GM12892 (cell line): ENCODE measurements around the gene ARPP21.

ENCODE experiments used
- DNase-seq: peaks from one replicate; pipeline ENCODE4 v3.0.0; 2011; ENCODE audit not compliant: insufficient read length
- FAIRE-seq: peaks from 2 replicates; lab custom pipeline; 2011; peaks lifted over from hg19 to GRCh38; lab: Jason Lieb, UNC
- POLR2A ChIP-seq: IDR thresholded peaks from 2 replicates; pipeline ENCODE4 v1.6.1; 2011; ENCODE audit warnings: low read depth, low read length, control low read depth
- POLR2AphosphoS5 ChIP-seq: IDR thresholded peaks from 2 replicates; pipeline ENCODE4 v1.6.1; 2011; ENCODE audit warnings: low read depth, low read length, control low read depth
- TAF1 ChIP-seq: IDR thresholded peaks from 2 replicates; pipeline ENCODE4 v1.6.1; 2011; ENCODE audit warnings: low read depth, mild to moderate bottlenecking, control low read depth, low read length, borderline replicate concordance

Gene ARPP21

DNA sequence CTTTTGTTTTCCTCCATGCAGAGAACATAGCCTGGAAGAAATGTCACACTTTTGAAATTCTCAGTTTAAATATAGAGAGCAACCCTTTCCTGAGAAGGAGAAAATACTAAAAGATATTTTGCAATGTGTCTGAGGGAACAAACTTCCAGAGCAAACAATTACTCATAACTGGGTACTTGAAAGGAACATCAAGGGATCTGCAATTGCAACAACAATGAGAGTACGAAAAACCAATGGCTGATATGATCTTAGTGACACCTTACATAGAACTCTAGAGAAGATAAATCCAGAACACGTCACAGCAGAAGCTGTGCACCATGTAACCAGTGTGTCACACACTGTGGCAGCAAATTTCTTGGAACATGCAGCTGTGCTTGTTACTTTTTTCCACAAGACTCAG, 14.6 kb upstream of the ARPP21 start:
- no peak for DNase-seq
- FAIRE-seq = no peak
- no peak for TF ChIP-seq TAF1
- TF ChIP-seq POLR2A = no peak
- TF ChIP-seq POLR2AphosphoS5 = no peak

DNA sequence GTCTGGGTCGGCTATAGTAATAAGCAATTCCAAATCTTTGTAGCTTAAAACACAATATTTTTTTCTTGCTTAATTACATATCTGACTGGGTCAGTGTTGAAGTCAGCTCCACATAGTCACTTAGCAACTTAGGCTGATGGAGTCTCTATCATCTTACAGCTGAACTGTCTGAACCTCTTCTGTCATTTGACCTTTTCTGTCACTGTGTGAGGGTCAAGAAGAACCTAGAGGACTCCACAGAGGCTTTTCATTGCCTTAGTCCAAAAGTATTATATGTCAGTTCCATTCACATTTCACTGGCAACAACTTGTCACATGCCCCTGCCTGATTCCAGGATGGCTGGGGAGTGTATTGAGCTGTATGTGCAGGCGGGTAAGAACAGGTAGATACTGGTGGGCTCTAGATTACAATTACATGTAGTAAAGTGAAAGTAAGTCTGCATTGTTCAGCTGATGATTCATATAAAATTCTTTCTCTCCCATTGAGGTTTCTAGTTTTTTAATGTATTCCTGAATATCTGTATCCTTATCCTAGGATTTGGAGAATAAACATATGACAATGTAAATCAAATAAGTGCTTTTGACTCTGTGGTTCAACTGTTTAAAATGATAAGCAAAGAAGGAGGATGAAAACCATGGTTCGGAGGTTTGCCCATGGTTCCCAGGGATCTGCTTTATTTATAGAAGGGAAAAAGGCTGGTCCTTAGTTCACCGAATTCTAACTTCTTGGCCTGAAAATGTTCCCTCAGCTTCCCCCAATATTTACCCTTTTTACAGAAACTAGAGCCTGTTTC, 5.8 kb upstream of the ARPP21 start:
- DNase-seq (no peak), FAIRE-seq (no peak)
- no peak for TF ChIP-seq TAF1
- no peak for TF ChIP-seq POLR2AphosphoS5
- no peak for TF ChIP-seq POLR2A

DNA sequence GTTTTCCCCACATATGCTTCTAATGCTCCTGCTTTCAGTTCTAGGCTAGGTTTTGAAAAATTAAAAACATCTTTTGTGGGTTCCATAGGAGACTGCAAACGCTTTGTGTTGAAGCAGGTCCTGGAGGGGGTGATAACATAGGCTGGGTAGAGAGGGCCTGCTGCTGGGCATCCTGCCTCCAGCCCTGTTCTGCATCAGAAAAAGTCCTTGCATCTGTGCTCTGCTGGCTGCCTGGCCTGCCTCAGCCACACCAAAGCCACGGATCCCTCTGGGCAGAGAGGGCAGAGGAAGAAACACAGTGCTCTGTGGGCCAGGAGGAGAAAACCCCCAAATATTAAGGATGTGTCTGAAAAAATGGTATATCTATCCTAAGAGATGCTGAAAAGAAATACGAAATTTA, 3.9 kb upstream of the ARPP21 start:
- FAIRE-seq (no peak), DNase-seq (no peak)
- TF ChIP-seq POLR2AphosphoS5 (no peak), TAF1 (no peak), POLR2A (no peak)

DNA sequence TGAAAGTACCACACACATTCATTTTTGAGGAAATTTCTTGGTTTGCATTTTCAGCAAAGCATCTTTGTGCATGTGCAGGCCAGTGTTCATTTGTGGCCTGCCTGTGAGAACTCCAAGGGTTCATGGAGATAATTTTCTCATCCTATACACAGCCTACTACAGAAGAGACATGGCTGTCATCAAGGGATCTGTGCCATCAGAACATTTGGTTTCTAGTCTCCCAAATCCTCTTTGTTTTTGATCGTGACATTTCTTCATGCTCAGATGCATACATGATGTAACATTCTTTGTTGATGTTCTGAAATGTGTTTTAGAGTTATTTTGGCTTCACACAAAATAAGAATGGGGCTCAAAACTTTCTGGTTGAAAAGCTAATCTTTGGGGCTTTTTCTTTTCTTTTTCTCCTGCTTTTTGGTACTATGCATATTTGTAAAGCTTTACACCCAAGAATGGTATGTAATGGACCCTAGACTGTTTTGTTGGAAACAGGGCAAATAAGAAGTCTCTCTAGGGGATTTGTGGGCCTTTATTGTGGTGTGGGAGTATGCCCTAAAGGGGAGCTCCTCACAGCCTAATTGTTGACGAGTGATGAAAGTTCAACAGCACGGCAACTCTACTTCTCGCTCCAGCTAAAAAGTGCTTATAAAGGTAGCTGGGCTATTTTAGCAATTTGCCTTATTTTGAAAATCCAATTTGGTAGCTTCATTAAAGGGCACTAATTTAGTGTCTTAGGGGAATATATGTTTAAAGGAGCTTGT, 3.2 kb upstream of the ARPP21 start:
- TF ChIP-seq POLR2A = no peak
- no peak for TF ChIP-seq POLR2AphosphoS5
- TF ChIP-seq TAF1 = no peak
- FAIRE-seq (no peak), DNase-seq (no peak)

DNA sequence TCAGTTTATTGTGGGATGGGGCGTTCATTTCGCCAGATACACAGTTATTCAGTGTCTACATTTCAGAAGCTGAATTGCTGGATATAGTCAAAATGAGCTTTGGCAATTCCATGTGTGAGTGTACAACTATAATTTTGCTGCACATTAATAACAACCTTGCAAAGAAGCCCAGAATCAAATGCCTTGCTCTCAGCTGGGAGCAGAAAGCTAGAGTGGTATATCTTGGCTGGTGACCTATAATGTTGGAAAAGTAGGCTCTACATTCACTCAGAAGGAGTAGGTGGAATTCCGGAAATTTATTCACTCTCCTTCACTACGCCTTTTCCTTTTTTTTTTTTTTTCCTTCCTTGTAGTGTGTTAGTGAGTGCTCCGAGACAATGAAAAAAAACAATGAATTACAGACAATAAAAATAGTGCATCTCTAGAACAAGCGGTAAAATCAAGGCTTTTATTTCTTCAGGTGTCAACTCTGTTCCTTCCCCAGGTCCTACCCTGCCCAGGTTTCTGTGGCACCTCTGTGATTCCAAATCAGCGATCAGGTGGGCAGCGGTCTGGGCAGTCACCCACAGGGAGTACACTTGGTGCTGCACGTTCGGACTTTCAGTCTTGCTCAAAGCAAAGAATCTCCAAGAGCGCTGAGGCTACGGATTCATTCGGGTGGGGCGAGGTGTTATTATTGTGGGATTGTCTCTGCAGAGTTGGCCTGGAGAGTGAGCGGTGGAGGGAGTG, 910 bp upstream of the ARPP21 start:
- DNase-seq = no peak
- FAIRE-seq = no peak
- TF ChIP-seq TAF1 = no peak
- no peak for TF ChIP-seq POLR2AphosphoS5
- no peak for TF ChIP-seq POLR2A

DNA sequence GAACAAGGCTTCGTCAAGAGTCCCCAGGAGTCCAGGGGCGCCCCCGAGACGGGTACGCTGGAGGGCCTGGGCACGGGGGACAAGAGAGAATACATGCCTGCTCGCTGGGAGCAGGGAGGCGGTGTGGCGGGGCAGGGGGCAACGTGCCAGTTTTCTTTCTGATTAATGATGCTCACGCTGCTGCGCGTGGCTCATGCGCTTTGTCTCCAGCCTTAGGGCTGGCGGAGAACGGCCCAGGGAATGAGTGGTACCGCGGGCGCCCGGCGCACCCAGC, 408 bp upstream of the ARPP21 start:
- no peak for DNase-seq
- FAIRE-seq = no peak
- TF ChIP-seq POLR2A (no peak), POLR2AphosphoS5 (no peak), TAF1 (no peak)

DNA sequence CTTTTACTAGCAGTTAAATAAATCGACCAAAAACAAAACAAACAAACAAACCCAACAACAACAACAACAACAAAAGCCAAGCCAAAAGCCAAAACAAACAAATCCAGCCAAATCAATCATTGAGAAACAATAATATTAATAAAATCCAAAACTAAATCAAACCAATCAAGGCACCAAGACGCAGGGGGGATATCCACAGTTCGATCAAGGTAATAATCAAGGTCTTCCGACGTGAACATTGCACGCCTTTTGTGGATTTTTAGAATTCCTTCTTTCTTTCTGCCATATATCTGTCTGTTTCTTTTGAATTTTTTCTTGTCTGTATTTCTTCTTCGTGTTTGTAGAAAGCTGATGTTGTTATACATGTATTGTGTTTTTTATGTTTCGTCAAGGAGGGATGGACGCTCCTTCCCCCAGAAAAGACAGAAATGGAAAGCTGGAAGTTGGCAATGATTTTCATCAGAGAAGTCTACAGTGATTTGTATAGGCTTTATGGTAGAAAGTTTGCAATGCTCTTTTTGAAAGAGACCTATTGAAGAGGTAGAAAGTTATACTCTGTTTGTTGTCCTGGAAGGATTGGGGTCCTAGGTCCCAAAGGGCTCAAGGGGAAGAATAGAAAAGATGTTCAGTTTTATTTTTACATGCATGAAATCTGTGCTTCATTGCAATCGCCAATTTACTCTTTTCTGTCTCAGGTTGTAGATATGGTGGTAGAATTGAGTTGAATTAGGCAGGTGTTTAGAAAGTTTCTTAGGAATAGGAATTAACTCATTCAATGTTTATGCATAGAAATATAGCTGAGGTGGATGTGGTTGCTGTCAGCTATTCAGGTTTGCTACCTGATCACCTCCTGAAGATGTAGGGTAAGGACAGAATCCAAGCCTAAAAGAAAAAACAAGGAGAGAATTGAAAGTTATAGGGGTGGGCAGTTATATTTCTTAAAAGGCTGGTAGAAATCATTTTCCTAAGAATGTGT, 1.2 kb downstream of the ARPP21 start:
- DNase-seq = no peak
- TF ChIP-seq POLR2AphosphoS5 = no peak
- TF ChIP-seq POLR2A = no peak
- TF ChIP-seq TAF1 = no peak
- no peak for FAIRE-seq

DNA sequence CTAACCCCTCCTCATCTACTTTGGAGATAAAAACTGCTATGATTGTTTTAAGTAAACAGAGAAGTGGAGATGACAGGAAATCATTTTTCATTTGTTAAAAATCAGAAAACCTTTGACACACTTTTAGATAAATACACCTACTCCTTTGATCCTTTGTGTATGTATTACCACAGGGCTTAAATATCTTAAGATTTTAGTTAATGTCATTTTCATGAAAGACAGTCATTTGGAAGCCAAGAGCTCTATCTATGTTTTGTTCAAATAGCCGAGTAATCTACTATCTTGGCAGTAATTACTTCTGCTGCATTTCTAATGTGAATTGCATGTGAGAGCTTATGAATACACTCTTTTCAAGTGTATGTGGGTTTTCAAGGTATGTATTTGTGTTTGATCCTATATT, 2.0 kb downstream of the ARPP21 start:
- FAIRE-seq (no peak), DNase-seq (no peak)
- TF ChIP-seq TAF1 (no peak), POLR2AphosphoS5 (no peak), POLR2A (no peak)

DNA sequence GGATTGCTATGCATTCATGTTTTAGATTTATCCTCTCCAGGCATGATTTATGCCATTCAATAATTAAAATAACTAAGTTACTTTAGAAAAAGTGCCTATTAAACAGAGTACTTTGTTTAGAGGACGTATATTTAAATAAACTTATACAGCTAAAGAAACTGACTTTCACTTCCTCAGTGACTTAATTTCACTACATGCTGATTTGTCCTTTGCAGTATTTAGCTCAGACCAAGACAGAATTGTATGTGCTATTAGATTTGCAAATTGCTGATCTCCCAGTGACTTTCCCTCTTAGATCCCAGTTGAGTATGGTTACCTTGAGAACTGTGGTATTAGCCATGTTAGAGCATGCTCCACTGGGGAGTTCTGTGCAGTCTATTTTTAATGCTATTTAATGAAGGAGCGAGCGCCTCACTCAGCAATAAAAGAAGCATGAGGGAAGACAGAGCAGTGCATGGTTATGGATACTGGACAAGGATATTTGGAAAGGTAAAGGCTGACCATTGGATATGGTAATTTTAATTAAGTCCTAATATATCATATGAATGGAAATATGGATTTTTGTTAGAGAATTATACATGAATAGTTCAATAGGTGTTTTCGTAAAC, 2.7 kb downstream of the ARPP21 start:
- DNase-seq (no peak), FAIRE-seq (no peak)
- no peak for TF ChIP-seq POLR2AphosphoS5
- TF ChIP-seq TAF1 = no peak
- no peak for TF ChIP-seq POLR2A

DNA sequence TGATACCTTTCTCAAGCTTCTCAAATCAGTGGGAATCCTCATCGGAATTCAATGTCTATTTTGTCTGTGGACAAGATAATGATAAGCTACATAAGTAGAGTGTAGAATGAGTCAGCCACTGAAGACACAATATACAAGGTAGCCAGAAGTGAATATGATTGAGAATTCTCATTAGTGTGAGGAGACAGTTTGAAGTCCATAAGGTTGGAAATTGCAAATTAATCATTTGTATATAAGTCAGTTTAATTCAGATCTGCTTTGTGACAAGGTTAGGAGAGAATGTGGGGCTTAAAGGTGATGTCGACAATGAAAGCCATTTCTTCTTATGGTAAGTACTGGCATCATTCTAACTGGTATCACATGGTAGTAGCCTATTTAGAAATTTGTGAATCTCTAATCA, 4.2 kb downstream of the ARPP21 start:
- FAIRE-seq (no peak), DNase-seq (no peak)
- no peak for TF ChIP-seq TAF1
- no peak for TF ChIP-seq POLR2A
- TF ChIP-seq POLR2AphosphoS5 = no peak

DNA sequence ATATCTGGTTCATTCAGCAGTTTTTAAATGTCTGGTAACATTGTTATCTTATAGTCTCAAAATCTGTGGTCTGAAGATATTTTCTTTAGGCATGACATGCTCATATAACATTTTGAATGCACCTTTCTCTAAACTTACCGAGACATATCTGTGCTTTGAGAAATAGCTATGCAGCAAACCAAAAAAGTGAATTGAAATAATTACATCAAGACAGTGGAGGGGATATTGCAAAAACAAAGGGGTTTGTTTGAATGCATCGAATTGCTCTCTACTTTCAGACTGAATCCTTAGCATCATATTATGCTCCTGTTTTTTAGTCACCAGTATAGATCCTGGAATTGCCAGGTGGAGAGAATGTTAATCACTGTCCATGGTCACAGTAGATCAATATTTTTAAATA, 5.1 kb downstream of the ARPP21 start:
- TF ChIP-seq POLR2A (no peak), POLR2AphosphoS5 (no peak), TAF1 (no peak)
- FAIRE-seq (no peak), DNase-seq (no peak)
